ENCODE data around the gene SHOC2. TPM values are rescaled to one million over a fixed set of nuclear protein-coding genes. Genes with fewer than 3 reads are reported as not detected.

Gene SHOC2
- polyA plus RNA-seq, 1 of the 3 experiments (the other 2 are of a cell fraction) = 6.9 TPM

DNA sequence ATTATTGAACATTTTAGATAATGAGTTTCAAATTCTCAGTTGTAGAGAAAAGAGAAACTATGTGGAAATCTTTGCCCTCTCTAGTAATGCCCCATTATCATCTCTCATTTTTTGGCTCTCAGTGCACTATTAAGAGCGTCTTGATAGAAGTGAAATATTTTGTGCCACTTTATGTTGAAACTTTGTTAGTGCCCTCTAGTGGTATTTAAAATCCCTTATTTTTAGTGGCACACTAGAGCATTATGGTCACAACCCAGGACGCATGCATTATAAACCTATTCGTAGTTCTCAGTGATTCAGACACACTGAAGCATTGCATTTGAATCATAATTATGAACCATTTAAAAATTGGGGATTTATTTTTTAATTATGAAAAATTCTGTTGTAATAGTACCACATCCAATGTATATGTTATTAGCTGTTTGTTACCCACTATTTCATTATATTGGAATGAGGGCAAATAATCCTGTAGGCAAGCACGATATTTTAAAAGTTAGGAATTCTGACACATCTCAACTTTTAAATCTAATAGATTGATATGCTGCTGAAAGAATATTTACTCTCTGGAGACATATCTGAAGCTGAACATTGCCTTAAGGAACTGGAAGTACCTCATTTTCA lies 25.7 kb upstream of the SHOC2 start:
- TF ChIP-seq TEAD4 (IDR thresholded peaks at IDR 0.05; ENCODE audit: borderline replicate concordance, insufficient read depth) = no peak
- TF ChIP-seq, protein P1, sequence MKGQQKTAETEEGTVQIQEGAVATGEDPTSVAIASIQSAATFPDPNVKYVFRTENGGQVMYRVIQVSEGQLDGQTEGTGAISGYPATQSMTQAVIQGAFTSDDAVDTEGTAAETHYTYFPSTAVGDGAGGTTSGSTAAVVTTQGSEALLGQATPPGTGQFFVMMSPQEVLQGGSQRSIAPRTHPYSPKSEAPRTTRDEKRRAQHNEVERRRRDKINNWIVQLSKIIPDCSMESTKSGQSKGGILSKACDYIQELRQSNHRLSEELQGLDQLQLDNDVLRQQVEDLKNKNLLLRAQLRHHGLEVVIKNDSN (IDR thresholded peaks at IDR 0.05; ENCODE audit: borderline replicate concordance, low read depth) = no peak
- no peak for TF ChIP-seq FOSL2 (IDR thresholded peaks at IDR 0.05; ENCODE audit: borderline replicate concordance, low read depth)
- TF ChIP-seq RCOR1 (IDR thresholded peaks at IDR 0.05; ENCODE audit: low read length) = no peak
- TF ChIP-seq GATA2 (CRISPR knock-in tag; IDR thresholded peaks at IDR 0.05) = no peak
- no peak for TF ChIP-seq EP300 (IDR thresholded peaks at IDR 0.05; ENCODE audit: borderline replicate concordance in 1 of 2, low read depth in 1 of 2, low read length in 1 of 2)
- TF ChIP-seq, protein P2, sequence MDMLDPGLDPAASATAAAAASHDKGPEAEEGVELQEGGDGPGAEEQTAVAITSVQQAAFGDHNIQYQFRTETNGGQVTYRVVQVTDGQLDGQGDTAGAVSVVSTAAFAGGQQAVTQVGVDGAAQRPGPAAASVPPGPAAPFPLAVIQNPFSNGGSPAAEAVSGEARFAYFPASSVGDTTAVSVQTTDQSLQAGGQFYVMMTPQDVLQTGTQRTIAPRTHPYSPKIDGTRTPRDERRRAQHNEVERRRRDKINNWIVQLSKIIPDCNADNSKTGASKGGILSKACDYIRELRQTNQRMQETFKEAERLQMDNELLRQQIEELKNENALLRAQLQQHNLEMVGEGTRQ (IDR thresholded peaks at IDR 0.05; ENCODE audit: borderline replicate concordance, low read depth, low read length) = no peak
- TF ChIP-seq NRF1 (IDR thresholded peaks at IDR 0.05; ENCODE audit: low read depth, low read length) = no peak
- TF ChIP-seq EZH2phosphoT487 (IDR thresholded peaks at IDR 0.05; ENCODE audit: borderline replicate concordance, low read depth) = no peak
- peak; percentile 73 for TF ChIP-seq RAD21 (IDR thresholded peaks at IDR 0.05; ENCODE audit: low read length)
- no peak for TF ChIP-seq TAF1 (IDR thresholded peaks at IDR 0.05; ENCODE audit: borderline replicate concordance, low read depth, low read length)
- TF ChIP-seq RFX5 (IDR thresholded peaks at IDR 0.05; ENCODE audit: low read length) = no peak
- peak; percentile 71 for TF ChIP-seq CTCF (IDR thresholded peaks at IDR 0.05)
- TF ChIP-seq REST (IDR thresholded peaks at IDR 0.05; ENCODE audit: low read depth, low read length) = no peak
- no peak for TF ChIP-seq POLR2AphosphoS5 (IDR thresholded peaks at IDR 0.05; ENCODE audit: low read depth, low read length)
- peak; percentile 63 for TF ChIP-seq SMC3 (IDR thresholded peaks at IDR 0.05; ENCODE audit: low read depth, low read length)
- TF ChIP-seq, protein P3, sequence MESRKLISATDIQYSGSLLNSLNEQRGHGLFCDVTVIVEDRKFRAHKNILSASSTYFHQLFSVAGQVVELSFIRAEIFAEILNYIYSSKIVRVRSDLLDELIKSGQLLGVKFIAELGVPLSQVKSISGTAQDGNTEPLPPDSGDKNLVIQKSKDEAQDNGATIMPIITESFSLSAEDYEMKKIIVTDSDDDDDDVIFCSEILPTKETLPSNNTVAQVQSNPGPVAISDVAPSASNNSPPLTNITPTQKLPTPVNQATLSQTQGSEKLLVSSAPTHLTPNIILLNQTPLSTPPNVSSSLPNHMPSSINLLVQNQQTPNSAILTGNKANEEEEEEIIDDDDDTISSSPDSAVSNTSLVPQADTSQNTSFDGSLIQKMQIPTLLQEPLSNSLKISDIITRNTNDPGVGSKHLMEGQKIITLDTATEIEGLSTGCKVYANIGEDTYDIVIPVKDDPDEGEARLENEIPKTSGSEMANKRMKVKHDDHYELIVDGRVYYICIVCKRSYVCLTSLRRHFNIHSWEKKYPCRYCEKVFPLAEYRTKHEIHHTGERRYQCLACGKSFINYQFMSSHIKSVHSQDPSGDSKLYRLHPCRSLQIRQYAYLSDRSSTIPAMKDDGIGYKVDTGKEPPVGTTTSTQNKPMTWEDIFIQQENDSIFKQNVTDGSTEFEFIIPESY (IDR thresholded peaks at IDR 0.05; ENCODE audit: borderline replicate concordance, low read depth) = no peak
- TF ChIP-seq RXRA (IDR thresholded peaks at IDR 0.05; ENCODE audit: borderline replicate concordance, low read depth) = no peak
- TF ChIP-seq MXI1 (IDR thresholded peaks at IDR 0.05; ENCODE audit: low read depth, low read length) = 0 out of 2 replicates have a peak, but pooled peaks have one; percentile 22
- TF ChIP-seq, protein P4, sequence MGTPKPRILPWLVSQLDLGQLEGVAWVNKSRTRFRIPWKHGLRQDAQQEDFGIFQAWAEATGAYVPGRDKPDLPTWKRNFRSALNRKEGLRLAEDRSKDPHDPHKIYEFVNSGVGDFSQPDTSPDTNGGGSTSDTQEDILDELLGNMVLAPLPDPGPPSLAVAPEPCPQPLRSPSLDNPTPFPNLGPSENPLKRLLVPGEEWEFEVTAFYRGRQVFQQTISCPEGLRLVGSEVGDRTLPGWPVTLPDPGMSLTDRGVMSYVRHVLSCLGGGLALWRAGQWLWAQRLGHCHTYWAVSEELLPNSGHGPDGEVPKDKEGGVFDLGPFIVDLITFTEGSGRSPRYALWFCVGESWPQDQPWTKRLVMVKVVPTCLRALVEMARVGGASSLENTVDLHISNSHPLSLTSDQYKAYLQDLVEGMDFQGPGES (IDR thresholded peaks at IDR 0.05; ENCODE audit: low read depth, low read length) = no peak
- no peak for TF ChIP-seq GABPA (IDR thresholded peaks at IDR 0.05; ENCODE audit: low read depth)
- no peak for TF ChIP-seq TCF12 (IDR thresholded peaks at IDR 0.05)
- peak; percentile 41 for DNase-seq
- ChIA-PET POLR2A (no interaction called here), CTCF (interaction anchor here (0.6 to 3.1 kb wide), 33 partner anchors 9 to 347 kb away, joined by 3 to 36 read pairs (median 5); partner anchors contain the start of gene BBIP1)
- Histone ChIP-seq H3K36me3 (replicated peaks in 1 of 2; ENCODE audit: control insufficient read depth in 1 of 2, insufficient read depth in 2 of 2, low read length in 1 of 2) (peaks cover 63 to 71% of the 10 kb centered on the region in 2 experiments), H4K20me1 (ENCODE audit: insufficient read depth) (no peaks in the 10 kb centered on the region), H3K4me1 (ENCODE audit: control insufficient read depth in 1 of 2, insufficient read depth in 2 of 2, low read depth in 1 of 2, low read length in 1 of 2) (peaks cover 0 to 6% of the 10 kb centered on the region in 2 experiments; a peak in 1 of 4 replicates), H3K9me3 (no peaks in the 10 kb centered on the region), H3K27ac (ENCODE audit: low read depth in 2 of 2, low read length in 1 of 2) (no peak overlapping the region; a peak in 1 of 4 replicates), H3F3A (replicated peaks; ENCODE audit: insufficient read depth) (peaks cover 14% of the 10 kb centered on the region), H3K79me2 (ENCODE audit: insufficient read depth) (no peaks in the 10 kb centered on the region), H3K4me3 (ENCODE audit: low read depth in 2 of 2, low read length in 1 of 2) (no peak overlapping the region), H3K4me2 (no peak overlapping the region), H3K9me2 (no peaks in the 10 kb centered on the region), H3K9ac (no peak overlapping the region), H2AFZ (ENCODE audit: low read depth) (no peak overlapping the region), H3K27me3 (ENCODE audit: insufficient read depth) (no peaks in the 10 kb centered on the region)
- 41% methylated on average over 4 of the region's 4 CpGs for WGBS (ENCODE audit: low lambda C conversion rate)

All from SK-N-SH (cell line).